IPS-15b (cell line): ENCODE results near the gene PLCD4.

Experiments
- H3K27me3 ChIP-seq: one replicate; pipeline ENCODE4 v1.6.1; 2013; ENCODE audit warnings: low read length; ENCODE audit not compliant: control insufficient read depth, insufficient read depth
- H3K36me3 ChIP-seq: one replicate; pipeline ENCODE4 v1.6.1; 2013; ENCODE audit warnings: low read length; ENCODE audit not compliant: control insufficient read depth, insufficient read depth
- H3K4me1 ChIP-seq: one replicate; pipeline ENCODE4 v1.6.1; 2013; ENCODE audit warnings: mild to moderate bottlenecking, low read length; ENCODE audit not compliant: control insufficient read depth, insufficient read depth
- H3K4me3 ChIP-seq: one replicate; pipeline ENCODE4 v1.5.1; 2013; ENCODE audit warnings: low read depth, low read length
- H3K9ac ChIP-seq: one replicate; pipeline ENCODE4 v1.6.1; 2013; ENCODE audit warnings: low read depth, mild to moderate bottlenecking, low read length
- H3K9me3 ChIP-seq: one replicate; pipeline ENCODE4 v1.6.1; 2013; ENCODE audit warnings: mild to moderate bottlenecking, low read length; ENCODE audit not compliant: control insufficient read depth, insufficient read depth

Gene PLCD4

DNA sequence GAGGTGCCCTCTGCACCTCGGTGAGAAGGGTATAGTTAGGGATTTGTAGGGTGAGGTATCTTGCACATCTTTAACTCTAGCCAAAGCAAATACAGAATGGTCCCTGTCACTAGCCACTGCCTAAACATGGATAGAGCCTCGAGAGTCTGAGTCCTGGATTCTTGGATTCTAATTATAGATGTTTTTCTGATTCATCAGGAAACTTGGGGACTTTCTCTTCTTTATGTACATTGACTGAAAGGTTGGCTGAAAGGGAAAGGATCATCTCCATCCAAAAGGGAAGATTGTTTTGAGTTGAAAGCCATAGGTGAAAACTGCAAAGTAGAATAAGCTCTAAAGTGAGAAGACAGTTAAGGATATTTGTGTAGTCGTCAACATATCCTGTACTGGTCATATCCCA is 72.4 kb downstream of the PLCD4 start:
- Histone ChIP-seq H3K9me3 (no peaks in the 10 kb centered on the region), H3K4me3 (no peak overlapping the region), H3K4me1 (no peaks in the 10 kb centered on the region), H3K27me3 (no peaks in the 10 kb centered on the region), H3K9ac (no peak overlapping the region), H3K36me3 (peaks cover 12% of the 10 kb centered on the region)
